IPS-20b (cell line): ENCODE data around the gene GNA12.

Experiments used
- H3K27ac ChIP-seq: one replicate; pipeline ENCODE4 v1.5.1; 2013; ENCODE audit warnings: low read length
- H3K27me3 ChIP-seq: 2 replicates; pipeline ENCODE4 v1.6.1; 2013; ENCODE audit warnings: mild to moderate bottlenecking, low read length, inconsistent platforms; ENCODE audit not compliant: insufficient read depth
- H3K36me3 ChIP-seq: 2 replicates; pipeline ENCODE4 v1.6.1; 2013; ENCODE audit warnings: low read depth, mild to moderate bottlenecking, inconsistent platforms, low read length, moderate library complexity; ENCODE audit not compliant: insufficient read depth
- H3K4me1 ChIP-seq: 2 replicates; pipeline ENCODE4 v1.6.1; 2013; ENCODE audit warnings: mild to moderate bottlenecking, control low read depth, inconsistent platforms, low read length, moderate library complexity; ENCODE audit not compliant: insufficient read depth
- H3K4me3 ChIP-seq: 2 replicates; pipeline ENCODE4 v1.5.1; 2013; ENCODE audit warnings: mild to moderate bottlenecking, low read length, inconsistent platforms
- H3K9ac ChIP-seq: 2 replicates; pipeline ENCODE4 v1.6.1; 2013; ENCODE audit warnings: low read depth, mild to moderate bottlenecking, inconsistent platforms, low read length, moderate library complexity
- H3K9me3 ChIP-seq: 2 replicates; pipeline ENCODE4 v1.6.1; 2013; ENCODE audit warnings: mild to moderate bottlenecking, low read depth, low read length, inconsistent platforms; ENCODE audit not compliant: insufficient read depth

Gene GNA12

DNA sequence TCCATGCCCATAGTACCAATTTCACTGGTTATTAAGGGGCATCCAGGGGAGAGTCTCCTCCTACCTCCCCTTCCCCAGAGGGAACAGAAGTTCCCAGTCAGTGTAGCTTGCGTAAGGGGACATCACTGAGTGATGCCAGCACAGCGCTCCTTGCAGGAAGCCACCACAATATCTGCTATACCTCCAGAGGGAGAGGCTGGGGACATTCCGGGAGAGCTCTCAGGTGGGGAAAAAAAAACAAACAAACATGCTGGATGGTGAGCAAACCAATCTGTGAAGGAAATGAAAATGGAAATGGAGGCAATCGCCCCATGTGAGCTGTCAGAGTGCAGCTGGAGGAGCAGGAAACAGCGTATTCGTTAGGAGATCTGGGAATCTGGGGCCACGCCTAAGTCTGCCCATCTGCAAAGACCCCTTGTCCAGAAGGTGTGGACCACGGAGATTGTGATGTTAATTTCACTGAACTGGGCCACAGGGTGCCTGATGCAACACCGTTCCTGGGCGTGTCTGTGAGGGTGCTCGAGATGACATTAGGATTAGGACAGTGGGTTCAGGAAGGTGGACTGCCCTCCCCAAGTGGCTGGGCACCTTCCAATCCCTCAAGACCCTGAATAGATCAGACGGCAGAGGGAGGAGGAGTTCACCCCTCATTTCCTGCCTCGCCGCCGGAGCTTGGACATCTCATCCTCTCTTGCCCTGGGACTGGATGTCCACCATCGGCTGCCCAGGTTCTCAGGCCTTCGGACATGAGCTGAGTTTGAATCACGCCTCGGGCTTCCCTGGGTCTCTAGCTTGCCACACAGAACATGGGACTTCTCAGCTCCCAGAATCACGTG, 30.5 kb downstream of the GNA12 start:
- Histone ChIP-seq H3K4me1 (peaks cover 30% of the 10 kb centered on the region; the same call in 1 of the 2 replicates), H3K36me3 (no peaks in the 10 kb centered on the region; the same call in 1 of the 2 replicates), H3K27ac (peak overlapping the region; percentile 25), H3K4me3 (no peak overlapping the region), H3K27me3 (no peaks in the 10 kb centered on the region), H3K9me3 (no peaks in the 10 kb centered on the region), H3K9ac (no peak overlapping the region)

DNA sequence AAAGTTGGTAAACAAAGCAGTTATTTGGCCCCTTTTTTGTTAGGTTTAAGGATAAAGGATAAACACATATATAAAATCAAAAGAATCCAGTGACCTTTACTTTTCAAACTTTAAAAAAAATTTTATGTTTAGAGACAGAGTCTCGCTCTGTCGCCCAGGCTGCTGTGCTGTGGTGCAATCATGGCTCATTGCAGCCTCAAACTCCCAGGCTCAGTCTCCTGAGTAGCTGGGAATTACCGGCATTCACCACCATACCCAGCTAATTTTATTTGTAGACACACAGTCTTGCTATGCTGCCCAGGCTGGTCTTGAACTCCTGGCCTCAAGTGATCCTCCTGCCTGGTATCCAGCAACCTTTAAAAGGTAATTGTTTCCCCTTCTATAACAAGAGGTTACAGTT, 31.3 kb downstream of the GNA12 start:
- no peak overlapping the region for H3K9ac ChIP-seq
- H3K4me1 ChIP-seq, result peaks cover 38% of the 10 kb centered on the region
- no peak overlapping the region for H3K27ac ChIP-seq
- no peak overlapping the region for H3K4me3 ChIP-seq
- H3K27me3 ChIP-seq, result no peaks in the 10 kb centered on the region
- no peaks in the 10 kb centered on the region for H3K9me3 ChIP-seq
- no peaks in the 10 kb centered on the region; the same call in 1 of the 2 replicates for H3K36me3 ChIP-seq

DNA sequence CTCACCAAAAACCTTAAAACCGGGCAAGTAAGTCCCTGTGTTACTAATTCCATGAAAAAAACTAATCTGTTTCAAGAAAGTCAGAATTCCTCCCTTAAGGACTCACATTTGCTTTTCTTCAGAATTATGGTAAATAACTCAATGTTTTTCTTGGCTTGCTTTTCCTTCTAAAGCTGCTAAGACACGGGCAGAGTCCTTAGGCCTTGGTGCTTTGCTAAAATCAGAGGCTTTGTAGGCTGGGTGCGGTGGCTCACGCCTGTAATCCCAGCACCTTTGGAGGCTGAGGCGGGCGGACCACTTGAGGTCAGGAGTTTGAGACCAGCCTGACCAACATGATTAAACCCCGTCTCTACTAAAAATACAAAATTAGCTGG, 32.0 kb downstream of the GNA12 start:
- Histone ChIP-seq H3K9ac (peak overlapping the region; percentile 18; the same call in 1 of the 2 replicates), H3K9me3 (no peaks in the 10 kb centered on the region), H3K27ac (no peak overlapping the region), H3K4me1 (peaks cover 38% of the 10 kb centered on the region), H3K36me3 (no peaks in the 10 kb centered on the region; the same call in 1 of the 2 replicates), H3K27me3 (no peaks in the 10 kb centered on the region), H3K4me3 (no peak overlapping the region)

DNA sequence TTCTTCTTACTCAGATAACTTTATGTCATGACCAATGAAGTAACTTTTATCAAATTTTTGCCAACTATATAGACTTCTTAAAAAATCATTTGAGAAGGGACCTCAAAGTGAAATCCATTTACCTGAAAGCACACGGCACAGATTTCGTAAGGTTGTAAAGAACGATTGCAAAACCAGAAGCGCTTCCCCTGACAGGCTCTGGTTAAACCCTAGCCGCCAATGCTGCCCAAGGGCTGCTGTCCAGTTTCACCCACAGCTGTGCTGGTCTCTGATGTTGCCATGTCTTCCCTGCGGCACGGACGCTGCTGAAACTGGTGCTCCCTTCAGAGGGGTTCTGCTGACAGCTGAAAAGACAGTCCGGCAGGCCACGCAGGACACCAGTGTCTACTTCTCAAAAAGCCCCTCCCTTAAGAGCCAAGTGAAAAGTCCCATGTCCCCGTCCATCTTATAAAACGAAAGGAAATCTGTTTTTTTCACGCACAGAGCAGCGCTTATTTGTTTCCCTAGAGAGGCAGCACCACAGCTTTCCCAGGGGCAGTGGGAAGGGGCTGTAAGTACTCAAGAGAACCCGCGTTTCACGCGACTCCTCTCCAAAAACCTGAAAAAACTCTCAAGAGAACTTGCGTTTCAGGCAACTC, 32.5 kb downstream of the GNA12 start:
- Histone ChIP-seq H3K9ac (peak overlapping the region; percentile 18; the same call in 1 of the 2 replicates), H3K4me3 (no peak overlapping the region), H3K27me3 (no peaks in the 10 kb centered on the region), H3K4me1 (peaks cover 38% of the 10 kb centered on the region), H3K9me3 (no peaks in the 10 kb centered on the region), H3K36me3 (no peaks in the 10 kb centered on the region; the same call in 1 of the 2 replicates), H3K27ac (no peak overlapping the region)

DNA sequence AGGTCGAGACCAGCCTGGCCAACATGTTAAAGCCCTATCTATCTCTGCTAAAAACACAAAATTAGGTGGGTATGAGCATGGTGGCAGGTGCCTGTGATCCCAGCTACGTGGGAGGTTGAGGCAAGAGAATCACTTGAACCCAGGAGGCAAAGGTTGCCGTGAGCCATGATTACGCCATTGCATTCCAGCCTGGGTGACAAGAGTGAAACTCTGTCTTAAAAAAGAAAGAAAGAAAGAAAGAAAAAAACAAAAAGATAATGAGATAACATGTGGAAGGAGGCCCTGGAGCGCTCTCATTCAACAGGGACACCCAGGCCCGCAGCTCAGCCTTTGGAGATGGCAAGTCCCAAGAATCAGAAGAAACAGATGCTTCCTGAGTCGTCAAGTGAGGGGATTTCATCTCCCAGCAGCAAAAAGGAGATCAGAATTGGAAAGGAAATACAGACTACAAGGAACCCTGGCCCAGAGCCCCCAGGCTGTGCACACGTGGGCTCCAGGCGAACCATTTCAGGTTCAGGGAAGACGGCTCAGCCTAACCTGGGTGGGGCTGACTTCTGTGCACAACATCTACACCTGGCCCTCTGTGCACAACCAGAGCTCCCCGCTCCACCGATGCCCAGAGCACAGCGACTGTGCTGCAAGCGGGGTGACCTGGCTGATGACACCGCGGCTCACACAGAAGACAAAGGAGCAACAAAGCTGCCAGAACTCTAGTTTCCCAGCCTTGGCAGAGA, 33.3 kb downstream of the GNA12 start:
- Histone ChIP-seq H3K9ac (no peak overlapping the region), H3K36me3 (no peaks in the 10 kb centered on the region; the same call in 1 of the 2 replicates), H3K4me1 (peaks cover 36% of the 10 kb centered on the region), H3K27me3 (no peaks in the 10 kb centered on the region), H3K27ac (no peak overlapping the region), H3K4me3 (no peak overlapping the region), H3K9me3 (no peaks in the 10 kb centered on the region)

DNA sequence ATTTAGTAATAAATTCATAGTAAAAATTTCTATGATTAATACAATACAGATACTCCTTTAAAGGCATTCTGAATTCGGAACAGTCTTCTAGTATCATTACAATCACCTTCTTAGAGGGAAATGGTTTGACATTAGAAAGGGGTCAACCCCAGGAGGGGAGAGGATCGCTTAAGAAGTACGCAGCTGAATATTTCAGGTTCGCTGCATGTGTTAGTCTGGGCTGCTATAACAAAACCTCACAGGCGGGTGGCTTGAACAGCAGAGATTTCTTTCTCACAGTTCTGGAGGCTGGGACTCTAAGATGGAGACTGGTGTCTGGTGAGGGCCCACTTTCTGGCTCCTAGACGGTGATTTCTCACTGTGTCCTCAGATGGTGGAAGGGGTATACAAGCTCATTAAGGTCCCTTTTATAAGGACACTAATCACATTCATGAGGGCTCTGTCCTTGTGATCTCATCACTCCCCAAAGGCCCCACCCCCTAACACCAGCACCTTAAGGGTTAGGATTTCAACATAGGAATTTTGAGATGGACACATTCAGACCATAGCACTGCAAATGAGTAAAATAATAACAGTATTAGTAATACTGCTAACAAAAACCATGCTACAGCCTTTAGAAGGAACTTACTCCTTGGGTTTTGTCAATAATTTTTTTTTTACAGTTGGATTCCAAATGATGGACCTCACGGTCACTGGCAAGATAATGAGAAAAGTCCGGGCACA, 34.0 kb downstream of the GNA12 start:
- Histone ChIP-seq H3K36me3 (no peaks in the 10 kb centered on the region; the same call in 1 of the 2 replicates), H3K9me3 (no peaks in the 10 kb centered on the region), H3K4me3 (no peak overlapping the region), H3K9ac (no peak overlapping the region), H3K27me3 (no peaks in the 10 kb centered on the region), H3K27ac (no peak overlapping the region), H3K4me1 (peaks cover 34% of the 10 kb centered on the region)

DNA sequence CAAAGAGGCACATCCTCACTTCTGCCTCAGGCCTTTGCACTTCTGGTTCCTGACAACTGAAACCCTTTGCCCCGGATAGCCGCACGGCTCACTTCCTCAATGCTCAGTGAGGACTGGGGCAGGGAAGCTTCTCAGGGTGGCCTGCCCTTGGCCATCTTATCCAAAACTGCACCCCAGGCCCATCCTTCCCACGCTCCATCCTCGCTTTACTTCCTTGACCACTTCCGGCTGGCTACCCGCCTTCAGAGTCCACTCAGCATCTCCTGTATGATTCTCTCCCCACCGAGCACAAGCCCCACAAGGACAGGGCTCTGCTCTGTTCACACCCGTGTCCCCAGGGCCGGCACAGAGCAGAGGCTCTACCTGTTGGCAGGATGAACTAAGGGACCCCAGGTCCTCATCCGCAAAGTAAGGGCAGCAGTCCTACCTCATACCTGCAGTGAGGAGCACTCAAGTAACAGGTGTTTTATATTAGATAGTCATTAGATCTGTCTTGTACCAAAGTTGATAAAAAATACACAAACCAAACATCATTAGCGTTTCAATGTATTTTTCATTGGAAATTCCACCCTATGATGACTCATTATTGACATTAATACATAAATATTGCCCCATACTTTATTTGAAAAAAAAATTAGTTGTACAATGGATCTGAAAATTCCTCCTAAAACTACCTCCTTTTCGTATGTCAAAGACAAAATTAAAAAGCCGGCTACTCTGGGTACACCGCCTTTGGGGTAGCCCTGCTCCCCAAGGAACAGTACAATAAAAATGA, 35.0 kb downstream of the GNA12 start:
- no peak overlapping the region for H3K27ac ChIP-seq

DNA sequence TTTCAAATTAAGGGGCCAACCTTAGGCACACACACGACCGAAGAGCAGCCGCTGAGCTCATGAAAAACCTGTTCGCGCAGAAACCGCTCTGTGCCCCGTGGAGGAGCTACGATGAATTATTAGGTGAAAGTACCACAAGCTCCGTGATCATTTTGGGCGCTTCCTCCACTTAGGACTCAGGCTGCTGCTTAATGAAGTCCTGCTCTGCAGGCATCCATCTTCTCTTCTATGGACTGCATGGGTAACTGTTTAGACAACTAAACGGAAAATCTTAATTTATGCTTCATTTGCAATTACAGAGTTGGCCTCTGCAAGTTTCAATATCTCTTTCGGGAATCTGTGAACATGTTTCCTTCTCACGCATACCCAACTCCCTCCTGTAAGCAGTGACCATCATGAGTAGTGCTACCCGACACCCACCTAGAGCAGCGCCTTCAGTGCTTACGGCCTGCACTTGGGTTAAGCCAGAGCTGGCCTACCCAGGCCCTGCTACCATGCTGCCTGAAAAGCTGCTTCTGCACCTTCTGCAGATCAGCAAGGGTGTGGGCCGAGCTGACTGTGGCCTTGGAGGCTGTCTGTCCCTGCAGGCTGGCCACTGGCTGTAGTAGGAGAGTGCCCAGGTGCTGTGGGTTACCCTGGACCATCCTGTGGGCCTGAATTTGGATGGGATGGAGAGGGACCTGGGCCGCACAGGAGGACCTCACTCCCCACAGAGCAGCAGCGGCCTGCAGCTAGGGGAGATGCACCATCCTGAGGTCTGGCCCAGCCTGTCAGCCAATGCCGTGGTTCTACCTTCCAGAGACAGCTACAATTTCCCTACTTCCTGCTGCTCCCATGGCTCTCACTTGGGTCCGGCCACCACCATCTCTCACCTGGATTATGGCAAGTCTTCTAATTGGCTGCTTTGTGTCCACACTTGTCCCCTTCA, 36.0 kb downstream of the GNA12 start:
- Histone ChIP-seq H3K9me3 (no peaks in the 10 kb centered on the region), H3K4me3 (no peak overlapping the region), H3K27me3 (no peaks in the 10 kb centered on the region), H3K27ac (no peak overlapping the region), H3K4me1 (peaks cover 29% of the 10 kb centered on the region), H3K36me3 (no peaks in the 10 kb centered on the region; the same call in 1 of the 2 replicates), H3K9ac (no peak overlapping the region)

More for the DNA sequence above, 35.0 kb downstream of the GNA12 start:
- Histone ChIP-seq H3K36me3 (no peaks in the 10 kb centered on the region; the same call in 1 of the 2 replicates), H3K9me3 (no peaks in the 10 kb centered on the region), H3K27me3 (no peaks in the 10 kb centered on the region), H3K4me3 (no peak overlapping the region), H3K9ac (no peak overlapping the region), H3K4me1 (peaks cover 29% of the 10 kb centered on the region)

DNA sequence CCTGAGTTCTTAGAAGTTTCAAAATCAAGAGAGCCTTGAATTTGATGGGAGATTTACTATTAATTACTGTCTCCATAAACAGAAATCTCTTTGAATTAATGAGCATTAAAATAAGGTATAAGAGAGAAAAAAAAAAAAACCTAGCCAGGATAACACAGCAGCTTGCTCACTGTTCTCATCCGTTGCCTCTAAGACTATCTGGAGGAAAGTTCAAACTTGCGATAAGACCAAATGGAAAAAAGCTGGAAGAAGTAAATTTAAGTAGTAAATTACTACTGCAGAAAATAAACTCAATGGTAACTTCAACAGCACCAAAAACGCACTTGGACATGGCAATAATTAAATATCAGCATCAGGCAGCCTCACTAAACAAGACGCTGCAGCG, 36.7 kb downstream of the GNA12 start:
- Histone ChIP-seq H3K27me3 (no peaks in the 10 kb centered on the region), H3K9me3 (no peaks in the 10 kb centered on the region), H3K27ac (no peak overlapping the region), H3K4me1 (peaks cover 36% of the 10 kb centered on the region), H3K36me3 (no peaks in the 10 kb centered on the region; the same call in 1 of the 2 replicates), H3K9ac (no peak overlapping the region), H3K4me3 (no peak overlapping the region)

DNA sequence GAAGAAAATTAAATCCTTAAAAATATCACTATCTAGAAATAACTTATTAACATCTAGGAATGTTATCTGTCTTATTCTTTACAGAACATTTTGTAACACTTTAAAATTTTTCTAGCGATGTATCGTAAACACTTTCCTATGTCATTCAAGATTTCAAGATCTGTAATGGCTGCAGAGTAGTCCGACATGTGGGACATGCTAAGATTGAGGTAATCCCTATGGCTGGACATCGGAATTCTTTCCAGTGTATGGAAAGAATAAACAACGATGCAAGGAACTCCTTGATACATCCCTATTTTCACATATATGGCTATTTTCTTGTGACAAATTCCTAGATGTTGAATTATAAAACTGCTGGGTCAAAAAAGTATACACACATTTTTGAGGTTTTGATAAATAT, 37.5 kb downstream of the GNA12 start:
- no peaks in the 10 kb centered on the region; the same call in 1 of the 2 replicates for H3K36me3 ChIP-seq
- peaks cover 44% of the 10 kb centered on the region for H3K4me1 ChIP-seq
- no peak overlapping the region for H3K27ac ChIP-seq
- H3K9me3 ChIP-seq, result no peaks in the 10 kb centered on the region
- no peak overlapping the region for H3K9ac ChIP-seq
- no peak overlapping the region for H3K4me3 ChIP-seq
- H3K27me3 ChIP-seq, result no peaks in the 10 kb centered on the region
